HG03103 (cell line): Measurements from ENCODE around the gene GADD45B.
"Not testable (repeated sequence)": the region's sequence is repeated elsewhere in the genome, so short reads cannot be mapped to it uniquely, and the experiment has no call there.

ENCODE experiments used
- ATAC-seq: cut with Tn5 transposase; IDR thresholded peaks from one replicate; pipeline ENCODE4 v1.9.1; 2021; ENCODE audit warnings: low read depth; ENCODE audit not compliant: unreplicated experiment

The GADD45B gene

GRCh38 chr19:2443116-2443784 lies 32.7 kb upstream of the GADD45B start:
- no peak for ATAC-seq

- ATAC-seq, result no peak
Measured at GRCh38 chr19:2443785-2444182, 32.1 kb upstream of the GADD45B start.

GRCh38 chr19:2444251-2445002 lies 31.5 kb upstream of the GADD45B start:
- no peak for ATAC-seq

- no peak for ATAC-seq
Measured at GRCh38 chr19:2446381-2446780, 29.5 kb upstream of the GADD45B start.

GRCh38 chr19:2449019-2449418 lies 26.9 kb upstream of the GADD45B start:
- ATAC-seq, result no peak

- no peak for ATAC-seq
Measured at GRCh38 chr19:2451138-2451537, 24.8 kb upstream of the GADD45B start.

GRCh38 chr19:2451741-2452140 lies 24.2 kb upstream of the GADD45B start:
- no peak for ATAC-seq

- ATAC-seq, result no peak
Measured at GRCh38 chr19:2453431-2454025, 22.4 kb upstream of the GADD45B start.

- ATAC-seq, result no peak
Measured at GRCh38 chr19:2454199-2454961, 21.5 kb upstream of the GADD45B start.

- no peak for ATAC-seq
Measured at GRCh38 chr19:2454962-2455850, 20.7 kb upstream of the GADD45B start.

GRCh38 chr19:2455851-2456570 lies 19.9 kb upstream of the GADD45B start:
- ATAC-seq, result no peak

- no peak for ATAC-seq
Measured at GRCh38 chr19:2457394-2458037, 18.4 kb upstream of the GADD45B start.

- ATAC-seq, result no peak
Measured at GRCh38 chr19:2458054-2458453, 17.9 kb upstream of the GADD45B start.

GRCh38 chr19:2458776-2459175 lies 17.2 kb upstream of the GADD45B start:
- ATAC-seq, result not testable (repeated sequence)

- ATAC-seq, result no peak
Measured at GRCh38 chr19:2460245-2460644, 15.7 kb upstream of the GADD45B start.

- ATAC-seq, result no peak
Measured at GRCh38 chr19:2461751-2462634, 13.9 kb upstream of the GADD45B start.

GRCh38 chr19:2462635-2463421 lies 13.1 kb upstream of the GADD45B start:
- ATAC-seq, result no peak
